Anterior cingulate cortex (tissue), 58 donors: ENCODE data around the gene LRRC8D.

Experiments
- DNase-seq, 58 donors: peaks; one replicate each; lab custom pipeline; 2025; lab: John Stamatoyannopoulos, UW

LRRC8D gene

GRCh38 chr1:89934461-89934860 is 113.6 kb downstream of the LRRC8D start:
- no peak for DNase-seq

- DNase-seq = peak in 36 of 58 donors; percentile 2 to 66 (median 20)
Measured at GRCh38 chr1:89935235-89935634, 114.4 kb downstream of the LRRC8D start.

GRCh38 chr1:89936694-89937093 is 115.9 kb downstream of the LRRC8D start:
- no peak for DNase-seq

- peak in 2 of 58 donors; percentile 12 to 17 for DNase-seq
Measured at GRCh38 chr1:89938171-89939055, 117.6 kb downstream of the LRRC8D start.

GRCh38 chr1:89939059-89939570 is 118.3 kb downstream of the LRRC8D start:
- peak in 46 of 58 donors; percentile 4 to 82 (median 49) for DNase-seq

GRCh38 chr1:89939693-89940438 is 119.0 kb downstream of the LRRC8D start:
- peak in 6 of 58 donors; percentile 5 to 65 (median 23) for DNase-seq

- DNase-seq = no peak
Measured at GRCh38 chr1:89941110-89941766, 120.4 kb downstream of the LRRC8D start.

GRCh38 chr1:89942014-89942413 is 121.2 kb downstream of the LRRC8D start:
- no peak for DNase-seq

- DNase-seq = no peak
Measured at GRCh38 chr1:89942825-89943658, 122.2 kb downstream of the LRRC8D start.

GRCh38 chr1:89943846-89944781 is 123.3 kb downstream of the LRRC8D start:
- DNase-seq = no peak

GRCh38 chr1:89945852-89946476 is 125.1 kb downstream of the LRRC8D start:
- DNase-seq = no peak

- DNase-seq = no peak
Measured at GRCh38 chr1:89946532-89946931, 125.7 kb downstream of the LRRC8D start.

GRCh38 chr1:89948722-89949345 is 128.0 kb downstream of the LRRC8D start:
- DNase-seq = no peak

- no peak for DNase-seq
Measured at GRCh38 chr1:89949991-89950624, 129.3 kb downstream of the LRRC8D start.

- DNase-seq = no peak
Measured at GRCh38 chr1:89950703-89951102, 129.9 kb downstream of the LRRC8D start.

GRCh38 chr1:89951766-89952604 is 131.2 kb downstream of the LRRC8D start:
- DNase-seq = no peak
